ENCODE results near the gene DR1.
"Not testable (repeated sequence)": the region's sequence is repeated elsewhere in the genome, so short reads cannot be mapped to it uniquely, and the experiment has no call there.

DNA sequence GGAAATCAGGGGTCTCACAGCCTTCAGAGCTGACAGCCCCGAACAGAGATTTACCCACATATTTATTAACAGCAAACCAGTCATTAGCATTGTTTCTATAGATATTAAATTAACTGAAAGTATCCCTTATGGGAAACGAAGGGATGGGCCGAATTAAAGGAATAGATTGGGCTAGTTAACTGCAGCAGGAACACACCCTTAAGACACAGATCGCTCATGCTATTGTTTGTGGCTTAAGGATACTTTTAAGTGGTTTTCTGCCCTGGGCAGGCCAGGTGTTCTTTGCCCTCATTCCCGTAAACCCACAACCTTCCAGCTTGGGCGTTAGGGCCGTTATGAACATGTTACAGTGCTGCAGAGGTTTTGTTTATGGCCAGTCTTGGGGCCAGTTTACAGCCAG is 40.6 kb downstream of the DR1 start:
- TF ChIP-seq, protein P1, sequence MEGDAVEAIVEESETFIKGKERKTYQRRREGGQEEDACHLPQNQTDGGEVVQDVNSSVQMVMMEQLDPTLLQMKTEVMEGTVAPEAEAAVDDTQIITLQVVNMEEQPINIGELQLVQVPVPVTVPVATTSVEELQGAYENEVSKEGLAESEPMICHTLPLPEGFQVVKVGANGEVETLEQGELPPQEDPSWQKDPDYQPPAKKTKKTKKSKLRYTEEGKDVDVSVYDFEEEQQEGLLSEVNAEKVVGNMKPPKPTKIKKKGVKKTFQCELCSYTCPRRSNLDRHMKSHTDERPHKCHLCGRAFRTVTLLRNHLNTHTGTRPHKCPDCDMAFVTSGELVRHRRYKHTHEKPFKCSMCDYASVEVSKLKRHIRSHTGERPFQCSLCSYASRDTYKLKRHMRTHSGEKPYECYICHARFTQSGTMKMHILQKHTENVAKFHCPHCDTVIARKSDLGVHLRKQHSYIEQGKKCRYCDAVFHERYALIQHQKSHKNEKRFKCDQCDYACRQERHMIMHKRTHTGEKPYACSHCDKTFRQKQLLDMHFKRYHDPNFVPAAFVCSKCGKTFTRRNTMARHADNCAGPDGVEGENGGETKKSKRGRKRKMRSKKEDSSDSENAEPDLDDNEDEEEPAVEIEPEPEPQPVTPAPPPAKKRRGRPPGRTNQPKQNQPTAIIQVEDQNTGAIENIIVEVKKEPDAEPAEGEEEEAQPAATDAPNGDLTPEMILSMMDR (IDR thresholded peaks at IDR 0.05), result not testable (repeated sequence)
- TF ChIP-seq EZH2 (IDR thresholded peaks at IDR 0.05), result not testable (repeated sequence)
